Thymus (tissue), 14 donors: ENCODE measurements around the gene PABPC5. TPM values are rescaled to one million over a fixed set of nuclear protein-coding genes. Genes with fewer than 3 reads are reported as not detected.

Source experiments
- DNase-seq, 9 donors: peaks; one replicate each; pipeline ENCODE4 v3.0.0-alpha.2; 2013; ENCODE audit warnings: low spot score in 9 of 9, low read depth in 6 of 9, missing footprints in 1 of 9
- H3K27ac ChIP-seq, 2 donors: one replicate each; pipeline ENCODE4 v1.5.1; 2013; ENCODE audit warnings: control low read depth in 1 of 2, low read depth in 1 of 2, low read length in 1 of 2, mild to moderate bottlenecking in 1 of 2, moderate library complexity in 1 of 2
- H3K27me3 ChIP-seq, 2 donors: one replicate each; pipeline ENCODE4 v1.5.1; 2013; ENCODE audit warnings: low read length in 1 of 2; ENCODE audit not compliant: control insufficient read depth in 2 of 2, insufficient read depth in 1 of 2
- H3K36me3 ChIP-seq, 2 donors: one replicate each; pipeline ENCODE4 v1.5.1; 2013; ENCODE audit warnings: low read length in 1 of 2, mild to moderate bottlenecking in 1 of 2, moderate library complexity in 1 of 2; ENCODE audit not compliant: control insufficient read depth in 2 of 2, insufficient read depth in 2 of 2
- H3K4me1 ChIP-seq, 2 donors: one replicate each; pipeline ENCODE4 v1.5.1; 2013; ENCODE audit warnings: low read length in 2 of 2; ENCODE audit not compliant: control insufficient read depth in 2 of 2, insufficient read depth in 2 of 2
- H3K4me3 ChIP-seq, 2 donors: one replicate each; pipeline ENCODE4 v1.5.1; 2013; ENCODE audit warnings: low read length in 2 of 2, control low read depth in 1 of 2, mild to moderate bottlenecking in 1 of 2
- H3K9me3 ChIP-seq, 2 donors: one replicate each; pipeline ENCODE4 v1.5.1; 2013; ENCODE audit warnings: low read length in 1 of 2, mild to moderate bottlenecking in 1 of 2; ENCODE audit not compliant: control insufficient read depth in 2 of 2, insufficient read depth in 1 of 2
- WGBS: extraction: QIAGEN DNeasy Blood & Tissue Kit; methylation state at CpG from one replicate; pipeline ENCODE4 v1.1.7; 2013; 5-methylcytosine and 5-hydroxymethylcytosine counted together
- long read RNA-seq, 10 donors: transcript quantifications; one replicate each; lab custom pipeline, GENCODE V29; 2026
- polyA plus RNA-seq: library from polyadenylated mRNA; stranded (reverse); fragments of 200-250 nt; gene quantifications from one replicate; pipeline ENCODE4 v1.2.3, GENCODE V29; 2013
- total RNA-seq: library from RNA; stranded (reverse); fragments of 120-200 nt; gene quantifications from one replicate; pipeline ENCODE4 v1.2.4, GENCODE V29; 2013
- donor health status: healthy.

The PABPC5 gene
- total RNA-seq (0.24 TPM), polyA plus RNA-seq (0.37 TPM)
- long read RNA-seq, donor 1: 0 reads
- long read RNA-seq, donor 2: 0 reads
- long read RNA-seq, donor 3: 0 reads
- long read RNA-seq, donor 4: 0 reads
- long read RNA-seq, donor 5, partial matches to known transcripts: 0 of 1 reads
- long read RNA-seq, donor 5, other reads (novel, unspliced or antisense): 0 of 1 reads
- long read RNA-seq, donor 6: 0 reads
- long read RNA-seq, donor 7: 0 reads
- long read RNA-seq, donor 8: 0 reads
- long read RNA-seq, donor 9: 0 reads
- long read RNA-seq, donor 10: 0 reads

DNA sequence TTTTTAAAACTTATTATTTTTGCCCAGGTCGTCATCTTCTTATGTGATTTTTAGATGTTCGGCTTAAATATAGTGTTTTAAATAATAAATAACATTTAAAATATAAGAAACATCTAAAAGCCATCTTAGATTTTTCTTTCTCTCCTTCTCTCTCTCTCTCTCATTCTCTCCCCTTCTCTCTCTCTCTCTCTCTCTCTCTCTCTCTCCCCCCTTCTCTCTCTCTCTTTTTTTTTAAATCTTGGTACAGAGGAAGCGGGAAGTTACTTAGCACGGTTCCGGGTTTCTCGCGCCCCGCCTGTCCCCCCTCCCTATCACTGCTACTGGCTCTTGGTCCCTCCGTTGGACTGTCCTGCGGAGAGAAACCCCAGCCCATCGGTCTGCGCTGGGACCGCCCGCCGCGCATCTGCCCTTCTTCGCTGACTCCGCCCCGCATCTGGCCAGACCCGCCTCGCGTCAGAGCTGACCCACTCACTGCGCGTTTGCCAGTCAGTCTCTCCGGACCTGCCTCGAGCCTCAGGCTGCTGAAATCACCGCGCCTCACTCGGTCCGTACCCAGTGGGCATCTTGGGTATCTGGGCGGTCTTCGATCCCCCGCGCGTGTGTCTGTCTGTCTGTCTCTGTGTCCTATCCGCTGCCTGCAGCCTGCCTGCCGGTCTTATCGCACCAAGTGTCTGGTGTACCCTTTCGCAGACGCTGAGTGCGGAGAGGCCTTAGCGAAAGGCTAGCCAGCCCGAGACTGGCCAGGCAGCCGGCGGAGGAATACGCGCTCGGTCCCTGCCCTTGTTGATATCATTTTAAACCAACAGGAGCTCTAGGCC, at the start of gene PABPC5:
TSS of gene PABPC5 (plus strand) at position 489 of the 818 bp plus-strand sequence. CDS start 739 bp downstream, outside the sequence.
- H3K36me3 ChIP-seq: no peaks in the 10 kb centered on the region

DNA sequence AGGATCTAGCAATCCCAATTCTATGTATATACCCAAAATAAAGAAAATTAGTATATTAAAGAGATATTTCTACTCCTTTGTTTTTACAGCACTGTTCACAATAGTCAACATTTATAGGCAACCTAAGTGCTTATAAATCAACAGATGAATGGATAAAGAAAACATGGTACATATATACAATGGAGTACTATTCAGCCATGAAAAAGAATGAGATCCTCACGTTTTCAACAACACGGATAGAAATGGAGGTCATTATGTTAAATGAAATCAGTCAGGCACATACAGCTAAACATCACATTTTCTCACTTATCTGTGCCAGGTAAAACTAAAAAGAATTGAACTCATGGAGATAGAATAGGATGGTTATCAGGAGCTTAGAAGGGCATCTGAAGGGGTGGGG, 45.6 kb upstream of the PABPC5 start:
- Histone ChIP-seq H3K4me1 (no peaks in the 10 kb centered on the region), H3K27me3 (no peaks in the 10 kb centered on the region), H3K27ac (no peak overlapping the region), H3K4me3 (no peak overlapping the region), H3K9me3 (no peaks in the 10 kb centered on the region), H3K36me3 (no peaks in the 10 kb centered on the region)
- no peak for DNase-seq
- WGBS: 94% methylated on average over 2 of the region's 2 CpGs

More for the DNA sequence above, at the start of gene PABPC5:
- H3K9me3 ChIP-seq: peaks cover 0 to 3% of the 10 kb centered on the region in 2 donors
- H3K27me3 ChIP-seq: peaks cover 0 to 13% of the 10 kb centered on the region in 2 donors
- WGBS: 10% methylated on average over 48 of the region's 48 CpGs
- no peak for DNase-seq
- no peak within 1 kb of the TSS for H3K27ac ChIP-seq
- H3K4me3 ChIP-seq: no peak within 1 kb of the TSS
- H3K4me1 ChIP-seq: no peaks in the 10 kb centered on the region

DNA sequence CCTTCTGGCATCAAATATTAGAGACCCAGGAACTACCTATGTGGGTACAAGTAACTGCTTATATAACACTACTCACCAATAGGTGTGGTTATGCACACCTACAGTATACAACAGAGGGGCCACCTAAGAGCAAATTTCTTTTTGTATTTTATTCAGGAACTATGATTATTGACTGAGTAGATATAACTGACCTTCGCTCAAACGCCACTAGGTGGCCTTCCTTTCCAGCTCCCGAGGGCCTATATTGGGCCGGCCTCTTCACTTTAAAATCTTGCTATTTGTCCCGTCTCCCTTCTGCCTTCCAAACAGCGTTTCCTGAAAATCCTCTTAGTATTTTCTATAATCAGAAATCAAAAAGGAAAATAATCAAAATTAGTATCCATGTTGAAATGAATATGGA, 19.9 kb upstream of the PABPC5 start:
- no peaks in the 10 kb centered on the region for H3K36me3 ChIP-seq
- H3K4me3 ChIP-seq: no peak overlapping the region
- no peak overlapping the region for H3K27ac ChIP-seq
- H3K4me1 ChIP-seq: no peaks in the 10 kb centered on the region
- no peak for DNase-seq
- WGBS: 33% methylated on average over 6 of the region's 6 CpGs
- H3K27me3 ChIP-seq: no peaks in the 10 kb centered on the region
- H3K9me3 ChIP-seq: no peaks in the 10 kb centered on the region

DNA sequence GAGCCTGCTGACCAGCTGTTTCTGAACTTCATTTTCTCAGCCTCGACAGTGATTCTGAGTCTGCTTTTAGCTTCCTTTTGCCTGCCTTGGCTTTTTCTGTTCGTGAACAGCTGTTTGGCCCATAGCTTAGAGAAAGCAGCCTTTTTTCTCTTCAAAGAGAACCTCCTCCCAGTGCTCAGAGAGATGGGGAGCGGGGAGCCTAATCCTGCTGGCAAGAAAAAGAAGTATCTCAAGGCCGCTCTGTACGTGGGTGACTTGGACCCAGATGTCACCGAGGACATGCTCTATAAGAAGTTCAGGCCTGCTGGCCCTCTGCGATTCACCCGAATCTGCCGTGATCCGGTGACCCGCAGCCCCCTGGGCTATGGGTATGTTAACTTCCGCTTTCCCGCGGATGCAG, 756 bp downstream of the PABPC5 start:
- no peak overlapping the region for H3K4me3 ChIP-seq
- 69% methylated on average over 14 of the region's 14 CpGs for WGBS
- H3K36me3 ChIP-seq: no peaks in the 10 kb centered on the region
- no peaks in the 10 kb centered on the region for H3K4me1 ChIP-seq
- no peak overlapping the region for H3K27ac ChIP-seq
- DNase-seq: no peak
- peaks cover 0 to 13% of the 10 kb centered on the region in 2 donors for H3K27me3 ChIP-seq
- H3K9me3 ChIP-seq: peaks cover 0 to 3% of the 10 kb centered on the region in 2 donors
